Epithelial cell of proximal tubule (primary cell): ENCODE results near the gene CCM2. TPM values are rescaled to one million over a fixed set of nuclear protein-coding genes. Genes with fewer than 3 reads are reported as not detected.

Experiments
- DNase-seq: peaks from one replicate; pipeline ENCODE4 v3.0.0-alpha.2; 2011; ENCODE audit warnings: low read depth
- H3K4me3 ChIP-seq: 2 replicates; pipeline ENCODE4 v1.5.1; 2011; ENCODE audit warnings: low read depth, mild to moderate bottlenecking, low read length
- CTCF ChIP-seq: conservative IDR thresholded peaks from 2 replicates; pipeline ENCODE4 v1.5.1; 2012; ENCODE audit warnings: low read depth, mild to moderate bottlenecking, low read length
- total RNA-seq: library from RNA; depleted of rRNA; stranded (reverse); fragments of >200 nt; gene quantifications from 2 replicates; pipeline ENCODE4 v1.2.3, GENCODE V29; 2015

Gene CCM2
- total RNA-seq, 1 donor from 2014 or later: 49.2 TPM

- no peak for DNase-seq
These were observed 118.9 kb downstream of the CCM2 start for GRCh38 chr7:45118889-45119331.

GRCh38 chr7:45119550-45119949 is 119.5 kb downstream of the CCM2 start:
- TF ChIP-seq CTCF: no peak
- H3K4me3 ChIP-seq: no peak overlapping the region
- DNase-seq: no peak

More at GRCh38 chr7:45118889-45119331, 118.9 kb downstream of the CCM2 start:
- H3K4me3 ChIP-seq: no peak overlapping the region
- no peak for TF ChIP-seq CTCF

- no peak overlapping the region for H3K4me3 ChIP-seq
- TF ChIP-seq CTCF: no peak
- DNase-seq: no peak
These were observed 123.2 kb downstream of the CCM2 start for GRCh38 chr7:45122975-45123860.

- DNase-seq: no peak
- no peak for TF ChIP-seq CTCF
- no peak overlapping the region for H3K4me3 ChIP-seq
These were observed 124.1 kb downstream of the CCM2 start for GRCh38 chr7:45123913-45124710.

- no peak overlapping the region for H3K4me3 ChIP-seq
- DNase-seq: no peak
- no peak for TF ChIP-seq CTCF
These were observed 125.3 kb downstream of the CCM2 start for GRCh38 chr7:45125193-45125904.

Other genes starting within 250 kb of the CCM2 start
- 3,738 and 4,469 TPM in 2 replicates for gene PPIA, start 203.5 kb upstream of the CCM2 start, total RNA-seq
- 208 and 276 TPM in 2 replicates for gene H2AZ2, start 152.1 kb upstream of the CCM2 start, total RNA-seq
- 5.4 and 6.9 TPM in 2 replicates for gene PURB, start 114.7 kb upstream of the CCM2 start, total RNA-seq
- gene MYO1G, start 21.2 kb upstream of the CCM2 start, total RNA-seq: under 0.01 TPM in 1 of 2 replicates, not detected in the other
- 3.9 and 7.9 TPM in 2 replicates for gene NACAD, start 88.8 kb downstream of the CCM2 start, total RNA-seq
- 74.4 and 119 TPM in 2 replicates for gene TBRG4, start 111.5 kb downstream of the CCM2 start, total RNA-seq
- not detected in 2 replicates for gene RAMP3, start 157.6 kb downstream of the CCM2 start, total RNA-seq